ENCODE results near the gene ZNF428. TPM values are rescaled to one million over a fixed set of nuclear protein-coding genes. Genes with fewer than 3 reads are reported as not detected.
A peak's percentile ranks its signal among the peaks of the same experiment; 100 is the strongest.

The ZNF428 gene
- polyA plus RNA-seq, 2 donors: 20.4 to 27.3 TPM

DNA sequence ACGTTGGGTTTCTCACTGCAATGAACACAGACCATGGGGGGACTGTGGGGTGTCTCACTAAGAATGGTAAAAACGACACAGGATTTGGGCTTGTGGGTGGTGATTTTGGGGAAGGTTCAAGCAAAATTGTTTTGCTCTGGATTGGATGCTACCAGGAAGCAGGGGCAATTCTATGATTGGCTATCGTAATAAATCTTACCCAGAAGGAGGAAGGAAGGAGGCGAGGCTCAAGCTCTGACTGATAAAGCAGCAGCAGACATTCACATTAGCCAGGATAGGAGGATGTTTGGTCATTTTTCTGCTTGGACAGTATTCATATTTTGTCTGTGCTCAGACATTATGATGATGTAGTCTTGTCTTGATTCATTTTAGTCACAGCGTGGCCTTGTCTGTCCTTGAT, 21.6 kb downstream of the ZNF428 start:
- Histone ChIP-seq H3K9me3 (ENCODE audit: control insufficient read depth in 2 of 2, insufficient read depth in 1 of 2, low read depth in 1 of 2, low read length in 1 of 2) (no peaks in the 10 kb centered on the region), H3K4me1 (ENCODE audit: control insufficient read depth in 2 of 2, insufficient read depth in 2 of 2, low read length in 1 of 2) (peaks cover 7 to 8% of the 10 kb centered on the region in 2 donors), H3K4me3 (ENCODE audit: low read depth in 1 of 2, low read length in 2 of 2) (no peak overlapping the region), H3K36me3 (ENCODE audit: control insufficient read depth in 2 of 2, insufficient read depth in 2 of 2, low read length in 1 of 2) (peaks cover 10 to 16% of the 10 kb centered on the region in 2 donors), H3K27ac (ENCODE audit: low read depth in 2 of 2, low read length in 1 of 2) (no peak overlapping the region), H3K27me3 (ENCODE audit: control insufficient read depth in 1 of 2, insufficient read depth in 2 of 2, low read length in 2 of 2) (no peaks in the 10 kb centered on the region)
- WGBS, 2 donors: 46 to 47% methylated on average over 5 of the region's 5 CpGs

DNA sequence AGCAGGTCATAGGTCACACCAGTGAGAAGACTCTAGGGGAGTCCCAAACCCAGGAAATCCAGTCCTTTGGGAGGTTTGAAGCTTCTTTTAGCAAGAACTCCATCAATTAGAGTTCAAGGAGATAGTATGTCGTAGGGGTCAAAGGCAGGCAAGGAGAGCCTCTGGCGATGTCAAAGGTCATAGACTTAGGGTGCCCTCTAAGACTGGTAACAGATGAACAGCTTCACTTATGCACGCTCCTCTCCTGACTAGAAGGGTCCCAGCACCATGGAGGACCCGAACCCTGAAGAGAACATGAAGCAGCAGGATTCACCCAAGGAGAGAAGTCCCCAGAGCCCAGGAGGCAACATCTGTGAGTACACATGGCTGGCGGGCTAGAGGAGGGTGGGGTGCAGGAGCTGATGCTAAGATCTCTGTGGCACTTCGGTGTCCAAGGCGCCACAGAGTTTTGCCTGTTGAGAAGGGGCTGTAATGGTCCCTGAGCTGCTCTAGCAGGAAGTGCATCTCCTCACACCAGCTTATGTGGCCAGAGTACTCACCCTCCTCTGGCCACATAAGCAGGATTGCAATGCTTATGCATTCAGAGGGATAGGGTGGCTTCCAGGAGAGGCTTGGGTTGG, 22.5 kb downstream of the ZNF428 start:
- WGBS, 2 donors: 15 to 18% methylated on average over 7 of the region's 7 CpGs
- Histone ChIP-seq H3K27me3 (ENCODE audit: control insufficient read depth in 1 of 2, insufficient read depth in 2 of 2, low read length in 2 of 2) (no peaks in the 10 kb centered on the region), H3K36me3 (ENCODE audit: control insufficient read depth in 2 of 2, insufficient read depth in 2 of 2, low read length in 1 of 2) (peaks cover 10 to 25% of the 10 kb centered on the region in 2 donors), H3K4me3 (ENCODE audit: low read depth in 1 of 2, low read length in 2 of 2) (peak overlapping the region; percentile 57 to 59), H3K9me3 (ENCODE audit: control insufficient read depth in 2 of 2, insufficient read depth in 1 of 2, low read depth in 1 of 2, low read length in 1 of 2) (no peaks in the 10 kb centered on the region), H3K27ac (ENCODE audit: low read depth in 2 of 2, low read length in 1 of 2) (peak overlapping the region; percentile 90 to 98), H3K4me1 (ENCODE audit: control insufficient read depth in 2 of 2, insufficient read depth in 2 of 2, low read length in 1 of 2) (peaks cover 7 to 8% of the 10 kb centered on the region in 2 donors)

DNA sequence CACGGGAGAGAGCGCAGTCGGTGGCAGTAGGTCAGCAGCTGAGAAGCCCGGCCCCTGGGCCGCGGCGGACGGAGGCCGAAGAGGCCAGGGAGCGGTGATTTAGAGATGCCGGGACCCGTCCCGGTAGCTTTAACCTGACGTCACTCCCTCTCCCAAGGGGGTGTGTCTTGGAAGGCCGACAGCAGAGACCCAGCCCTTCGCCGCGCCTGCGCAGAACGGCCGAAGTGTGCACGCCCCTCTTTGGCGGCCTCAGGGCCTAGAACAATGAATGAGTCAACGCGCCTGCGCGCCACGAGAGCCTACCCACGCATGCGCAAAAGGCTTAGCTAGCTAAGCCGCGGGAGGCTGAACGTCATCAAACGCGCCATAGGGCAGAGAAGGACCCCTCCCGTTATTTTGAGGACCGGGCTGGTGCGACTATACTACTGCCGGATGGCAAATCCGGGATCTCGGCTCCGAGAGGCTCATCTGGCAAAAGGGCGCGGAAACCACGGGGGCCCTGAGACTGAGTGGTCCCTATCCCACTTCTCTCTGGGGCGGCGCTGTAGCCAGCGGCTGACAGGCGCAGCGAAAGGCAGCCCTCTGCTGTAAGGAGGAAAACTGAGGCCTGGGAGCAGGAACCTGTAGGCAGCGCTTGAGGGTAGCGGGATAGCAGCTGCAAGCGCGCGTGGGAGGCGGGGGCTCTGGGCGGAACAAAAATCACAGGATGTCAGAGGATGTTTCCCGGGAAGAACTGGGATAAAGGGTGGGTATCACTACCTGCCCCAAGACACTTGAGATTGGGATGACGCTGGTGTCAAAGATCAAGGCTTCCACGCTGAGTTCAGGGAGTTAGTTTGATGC, 23.2 kb downstream of the ZNF428 start, which contains the start of the genes IRGQ and ZNF576:
Gene IRGQ (minus strand): TSS at position 136 of the 843 bp plus-strand sequence. CDS start 796 bp downstream, outside the sequence.
Gene ZNF576 (plus strand): TSS at position 597 of the 843 bp plus-strand sequence. CDS start 514 bp downstream, outside the sequence.
- Histone ChIP-seq H3K36me3 (ENCODE audit: control insufficient read depth in 2 of 2, insufficient read depth in 2 of 2, low read length in 1 of 2) (peaks cover 6 to 25% of the 10 kb centered on the region in 2 donors), H3K4me1 (ENCODE audit: control insufficient read depth in 2 of 2, insufficient read depth in 2 of 2, low read length in 1 of 2) (peaks cover 7 to 8% of the 10 kb centered on the region in 2 donors)

DNA sequence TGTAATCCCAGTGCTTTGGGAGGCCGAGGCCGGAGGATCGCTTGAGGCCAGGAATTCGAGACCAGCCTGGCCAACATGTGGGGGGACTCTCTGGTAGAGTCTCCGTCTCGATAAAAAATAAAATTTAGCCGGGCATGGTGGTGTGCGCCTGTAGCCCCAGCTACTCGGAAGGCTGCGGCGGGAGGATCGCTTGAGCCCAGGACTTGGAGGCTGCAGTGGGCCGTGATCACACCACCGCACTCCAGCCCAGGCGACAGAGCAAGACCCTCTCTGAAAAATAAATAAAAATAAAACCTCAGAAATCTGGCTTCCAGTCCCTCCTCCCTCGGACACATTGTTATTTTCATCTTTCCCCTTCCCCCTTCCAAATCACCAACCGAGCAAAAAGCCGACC, 23.8 kb downstream of the ZNF428 start:
- 0 to 1% methylated on average over 18 of the region's 18 CpGs for WGBS, 2 donors

More for the DNA sequence above, 23.2 kb downstream of the ZNF428 start, which contains the start of the genes IRGQ and ZNF576:
- Histone ChIP-seq H3K27me3 (ENCODE audit: control insufficient read depth in 1 of 2, insufficient read depth in 2 of 2, low read length in 2 of 2) (no peaks in the 10 kb centered on the region), H3K9me3 (ENCODE audit: control insufficient read depth in 2 of 2, insufficient read depth in 1 of 2, low read depth in 1 of 2, low read length in 1 of 2) (no peaks in the 10 kb centered on the region), H3K4me3 (ENCODE audit: low read depth in 1 of 2, low read length in 2 of 2) (peak within 1 kb of the TSS; percentile 57 to 59), H3K27ac (ENCODE audit: low read depth in 2 of 2, low read length in 1 of 2) (peak within 1 kb of the TSS; percentile 90 to 98)
- 0 to 1% methylated on average over 60 of the region's 60 CpGs for WGBS, 2 donors

DNA sequence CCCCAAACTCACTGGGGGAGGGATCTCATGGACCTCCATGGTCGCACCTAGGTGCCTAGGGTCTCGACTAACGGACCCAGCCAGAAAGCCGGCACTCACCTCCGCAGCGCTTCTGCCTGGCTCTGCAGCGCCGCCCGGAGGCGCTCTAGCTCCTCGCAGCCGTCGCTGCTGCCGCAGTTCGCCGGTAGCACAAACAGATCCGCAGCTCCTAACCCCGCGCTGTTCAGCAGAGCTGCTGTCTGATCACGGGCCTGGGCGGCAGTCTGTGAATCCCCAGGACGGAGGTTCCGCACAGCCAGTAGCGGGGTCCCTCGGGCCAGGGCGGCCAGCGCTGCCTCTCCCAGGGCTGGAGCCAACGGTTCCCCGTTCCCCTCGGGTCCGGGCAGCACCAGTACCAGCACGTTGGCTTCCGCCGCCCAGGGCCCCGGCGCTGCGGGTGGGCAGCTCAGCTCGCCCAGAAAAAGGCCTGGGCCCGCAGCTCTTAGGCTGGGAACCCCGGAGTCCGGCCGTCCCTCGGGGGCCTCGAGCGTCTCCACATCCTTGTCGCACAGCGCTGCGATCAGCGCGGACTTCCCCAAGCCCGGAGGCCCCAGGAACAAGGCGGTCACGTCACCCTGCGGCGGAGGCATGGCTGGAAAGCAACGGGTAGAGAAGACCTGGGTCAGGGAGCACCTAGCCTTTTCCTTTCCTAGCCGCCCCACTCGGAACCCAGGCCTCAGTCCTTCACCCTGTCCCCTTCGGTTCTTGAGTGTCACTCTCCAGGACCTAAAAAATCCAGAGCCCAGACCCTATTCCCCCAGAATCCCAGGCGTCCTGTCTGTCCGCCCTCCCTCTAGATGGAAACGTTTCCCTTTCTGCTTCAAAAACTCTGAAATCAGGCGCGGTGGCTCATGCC, 24.5 kb downstream of the ZNF428 start:
- 1% methylated on average over 59 to 64 of the region's 64 CpGs for WGBS, 2 donors
- Histone ChIP-seq H3K27ac (ENCODE audit: low read depth in 2 of 2, low read length in 1 of 2) (peak overlapping the region; percentile 82 to 94), H3K9me3 (ENCODE audit: control insufficient read depth in 2 of 2, insufficient read depth in 1 of 2, low read depth in 1 of 2, low read length in 1 of 2) (no peaks in the 10 kb centered on the region), H3K4me1 (ENCODE audit: control insufficient read depth in 2 of 2, insufficient read depth in 2 of 2, low read length in 1 of 2) (peaks cover 7 to 8% of the 10 kb centered on the region in 2 donors), H3K27me3 (ENCODE audit: control insufficient read depth in 1 of 2, insufficient read depth in 2 of 2, low read length in 2 of 2) (no peaks in the 10 kb centered on the region), H3K4me3 (ENCODE audit: low read depth in 1 of 2, low read length in 2 of 2) (peak overlapping the region; percentile 57), H3K36me3 (ENCODE audit: control insufficient read depth in 2 of 2, insufficient read depth in 2 of 2, low read length in 1 of 2) (peaks cover 5 to 32% of the 10 kb centered on the region in 2 donors)

More for the DNA sequence above, 23.8 kb downstream of the ZNF428 start:
- H3K27me3 ChIP-seq (ENCODE audit: control insufficient read depth in 1 of 2, insufficient read depth in 2 of 2, low read length in 2 of 2): no peaks in the 10 kb centered on the region
- H3K4me1 ChIP-seq (ENCODE audit: control insufficient read depth in 2 of 2, insufficient read depth in 2 of 2, low read length in 1 of 2): peaks cover 7 to 8% of the 10 kb centered on the region in 2 donors
- no peaks in the 10 kb centered on the region for H3K9me3 ChIP-seq (ENCODE audit: control insufficient read depth in 2 of 2, insufficient read depth in 1 of 2, low read depth in 1 of 2, low read length in 1 of 2)
- H3K36me3 ChIP-seq (ENCODE audit: control insufficient read depth in 2 of 2, insufficient read depth in 2 of 2, low read length in 1 of 2): peaks cover 5 to 28% of the 10 kb centered on the region in 2 donors
- H3K4me3 ChIP-seq (ENCODE audit: low read depth in 1 of 2, low read length in 2 of 2): peak overlapping the region; percentile 57
- H3K27ac ChIP-seq (ENCODE audit: low read depth in 2 of 2, low read length in 1 of 2): peak overlapping the region; percentile 82 to 94

DNA sequence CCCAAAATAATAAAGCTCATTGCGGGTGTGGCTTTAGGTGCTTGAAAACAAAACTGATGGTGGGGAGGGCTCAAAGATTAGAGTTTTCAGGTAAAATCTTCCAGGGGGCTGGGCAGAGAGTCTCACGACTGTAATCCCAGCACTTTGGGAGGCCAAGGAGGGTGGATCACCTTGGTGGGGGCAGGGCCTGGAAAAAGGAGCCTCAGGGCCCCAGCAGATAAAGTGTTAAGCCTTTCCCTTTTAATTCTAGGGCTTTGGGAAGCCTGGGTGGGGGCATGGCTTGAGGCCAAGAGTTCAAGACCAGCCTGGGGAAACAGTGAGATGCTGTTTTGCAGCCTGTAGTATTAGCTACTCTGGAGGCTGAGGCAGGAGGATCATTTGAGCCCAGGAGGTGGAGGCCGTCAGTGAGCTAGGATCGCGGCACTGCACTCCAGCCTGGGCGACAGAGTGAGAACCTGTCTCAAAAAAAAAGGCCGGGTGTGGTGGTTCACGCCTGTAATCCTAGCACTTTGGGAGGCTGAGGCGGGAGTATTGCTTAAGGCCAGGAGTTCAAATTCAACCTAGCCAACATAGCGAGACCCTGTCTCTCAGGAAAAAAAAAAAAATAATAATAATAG, 25.2 kb downstream of the ZNF428 start:
- WGBS, 2 donors: 83 to 84% methylated on average over 10 of the region's 10 CpGs
- peaks cover 4 to 28% of the 10 kb centered on the region in 2 donors for H3K36me3 ChIP-seq (ENCODE audit: control insufficient read depth in 2 of 2, insufficient read depth in 2 of 2, low read length in 1 of 2)
- no peaks in the 10 kb centered on the region for H3K27me3 ChIP-seq (ENCODE audit: control insufficient read depth in 1 of 2, insufficient read depth in 2 of 2, low read length in 2 of 2)
- peak overlapping the region in 1 of 2 donors; percentile 57 for H3K4me3 ChIP-seq (ENCODE audit: low read depth in 1 of 2, low read length in 2 of 2)
- no peak overlapping the region for H3K27ac ChIP-seq (ENCODE audit: low read depth in 2 of 2, low read length in 1 of 2)
- H3K4me1 ChIP-seq (ENCODE audit: control insufficient read depth in 2 of 2, insufficient read depth in 2 of 2, low read length in 1 of 2): peaks cover 7 to 8% of the 10 kb centered on the region in 2 donors
- H3K9me3 ChIP-seq (ENCODE audit: control insufficient read depth in 2 of 2, insufficient read depth in 1 of 2, low read depth in 1 of 2, low read length in 1 of 2): no peaks in the 10 kb centered on the region

DNA sequence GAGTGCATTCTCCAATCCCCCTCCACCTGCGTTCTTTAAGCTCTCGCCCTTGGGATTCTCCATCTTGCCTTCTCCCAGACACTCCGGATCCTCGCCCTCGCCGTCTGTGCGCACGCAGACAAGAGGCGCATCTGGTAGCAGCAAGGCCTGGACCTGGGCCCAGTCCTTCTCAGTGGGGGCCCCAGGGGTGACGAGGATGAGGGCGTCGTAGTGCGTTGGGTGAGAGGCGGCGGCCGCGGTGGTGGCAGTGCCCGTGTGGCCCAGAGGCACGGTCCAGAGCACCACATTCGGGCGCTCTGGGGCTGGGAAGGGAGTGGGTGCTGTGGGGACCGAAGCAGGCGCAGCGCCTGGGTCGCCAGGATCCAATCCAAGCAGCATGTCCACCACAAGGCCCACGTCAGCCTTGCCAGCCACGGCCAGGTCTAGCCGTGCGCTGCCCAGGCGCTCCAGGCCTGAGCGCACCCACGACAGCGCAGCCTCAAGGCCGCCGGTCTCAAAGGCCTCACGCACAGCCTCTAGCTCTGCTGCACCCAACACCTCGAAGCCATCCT, 26.6 kb downstream of the ZNF428 start:
- H3K36me3 ChIP-seq (ENCODE audit: control insufficient read depth in 2 of 2, insufficient read depth in 2 of 2, low read length in 1 of 2): peaks cover 0 to 22% of the 10 kb centered on the region in 2 donors
- no peaks in the 10 kb centered on the region for H3K27me3 ChIP-seq (ENCODE audit: control insufficient read depth in 1 of 2, insufficient read depth in 2 of 2, low read length in 2 of 2)
- peaks cover 7 to 8% of the 10 kb centered on the region in 2 donors for H3K4me1 ChIP-seq (ENCODE audit: control insufficient read depth in 2 of 2, insufficient read depth in 2 of 2, low read length in 1 of 2)

DNA sequence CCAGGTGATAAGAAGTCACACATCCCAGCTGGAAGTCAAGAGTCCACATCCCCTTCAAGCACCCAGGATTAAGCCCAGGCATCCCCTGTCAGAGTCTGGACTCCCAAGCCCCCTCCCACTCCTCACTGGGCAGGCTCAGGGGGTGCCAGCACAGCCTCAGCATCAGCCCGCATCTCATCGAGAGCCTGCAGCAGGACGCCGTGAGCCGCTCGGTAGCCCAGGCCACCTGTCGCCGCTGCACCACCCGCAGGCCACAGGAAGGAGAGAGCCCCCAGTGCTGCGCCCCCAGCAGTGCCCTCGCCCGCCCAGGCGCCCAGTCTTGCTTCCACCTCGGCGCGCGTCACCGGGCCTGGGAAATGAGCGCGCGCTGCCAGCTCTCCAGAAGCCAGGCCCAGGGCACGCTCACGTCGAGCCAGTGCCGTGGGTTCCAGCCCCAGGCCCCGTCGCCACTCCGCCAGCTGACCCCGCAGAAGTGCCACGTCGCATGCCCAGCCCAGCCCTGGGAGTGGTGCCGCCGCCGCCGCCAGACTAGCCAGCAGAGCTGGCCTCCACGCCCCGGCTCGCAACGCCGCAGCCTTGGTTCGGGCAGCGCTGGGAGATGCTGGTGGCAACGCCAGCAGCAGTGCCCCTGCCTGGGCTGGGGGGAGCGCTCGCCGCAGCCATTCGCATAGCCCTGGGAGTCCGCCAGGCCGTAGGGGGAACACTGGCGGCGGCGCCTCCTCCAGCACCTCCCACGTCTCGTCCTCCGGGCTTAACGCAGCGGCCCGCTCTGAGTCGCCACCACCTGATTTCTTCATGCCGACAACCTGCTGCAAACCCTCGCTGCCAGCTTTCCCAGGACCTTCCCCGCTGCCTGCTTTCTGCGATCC, 27.3 kb downstream of the ZNF428 start:
- Histone ChIP-seq H3K36me3 (ENCODE audit: control insufficient read depth in 2 of 2, insufficient read depth in 2 of 2, low read length in 1 of 2) (peaks cover 0 to 22% of the 10 kb centered on the region in 2 donors), H3K9me3 (ENCODE audit: control insufficient read depth in 2 of 2, insufficient read depth in 1 of 2, low read depth in 1 of 2, low read length in 1 of 2) (no peaks in the 10 kb centered on the region), H3K27ac (ENCODE audit: low read depth in 2 of 2, low read length in 1 of 2) (no peak overlapping the region), H3K27me3 (ENCODE audit: control insufficient read depth in 1 of 2, insufficient read depth in 2 of 2, low read length in 2 of 2) (no peaks in the 10 kb centered on the region), H3K4me3 (ENCODE audit: low read depth in 1 of 2, low read length in 2 of 2) (no peak overlapping the region), H3K4me1 (ENCODE audit: control insufficient read depth in 2 of 2, insufficient read depth in 2 of 2, low read length in 1 of 2) (peaks cover 4 to 6% of the 10 kb centered on the region in 2 donors)
- 94 to 96% methylated on average over 60 to 63 of the region's 63 CpGs for WGBS, 2 donors

More for the DNA sequence above, 26.6 kb downstream of the ZNF428 start:
- Histone ChIP-seq H3K27ac (ENCODE audit: low read depth in 2 of 2, low read length in 1 of 2) (no peak overlapping the region), H3K4me3 (ENCODE audit: low read depth in 1 of 2, low read length in 2 of 2) (no peak overlapping the region), H3K9me3 (ENCODE audit: control insufficient read depth in 2 of 2, insufficient read depth in 1 of 2, low read depth in 1 of 2, low read length in 1 of 2) (no peaks in the 10 kb centered on the region)
- 93 to 94% methylated on average over 37 of the region's 37 CpGs for WGBS, 2 donors

Measured in esophagus (tissue), 2 donors.